A549 (cell line): Measurements from ENCODE around the gene AUTS2. TPM values are rescaled to one million over a fixed set of nuclear protein-coding genes. Genes with fewer than 3 reads are reported as not detected.

Source experiments
- ATAC-seq, 2 experiments: fragments of 200-7000 bp in 1 of 2; fragments of >200 bp in 1 of 2; cut with Nextera tagmentation in 1 of 2; cut with Tn5 transposase in 1 of 2; 3 replicates each; pipeline versions ENCODE4 v1.8.0 to v1.9.1; 2018 to 2020; ENCODE audit warnings: mild to moderate bottlenecking in 1 of 2, moderate library complexity in 1 of 2
- CTCF ChIA-PET: fragments of 300-600 bp; sonication (Branson Sonifier 250); formaldehyde crosslinking; extraction: SDS; loops from one replicate; lab custom pipeline; 2021; ENCODE audit warnings: antibody characterized with exemption, inconsistent platforms; lab: Yijun Ruan, JAX
- POLR2A ChIA-PET: fragments of 350-600 bp; formaldehyde crosslinking; extraction: SDS; loops from one replicate; lab custom pipeline; 2021; ENCODE audit warnings: antibody characterized with exemption, inconsistent platforms; lab: Yijun Ruan, JAX
- DNase-seq, 2 experiments: peaks; one replicate each; pipeline versions ENCODE4 v3.0.0 to v3.0.0-alpha.2; 2011 to 2016; ENCODE audit warnings: low read depth in 1 of 2, low spot score in 1 of 2
- FAIRE-seq: peaks from 2 replicates; lab custom pipeline; 2011; peaks lifted over from hg19 to GRCh38; lab: Jason Lieb, UNC
- H3K27ac ChIP-seq, 2 experiments: fragments of >200 bp; sonication (Bioruptor Twin); formaldehyde crosslinking; 3 replicates each; pipeline ENCODE4 v1.5.1; 2016 to 2017
- H3K4me1 ChIP-seq: fragments of >200 bp; sonication (Bioruptor Twin); formaldehyde crosslinking; 3 replicates; pipeline ENCODE4 v1.6.1; 2016
- H3K4me2 ChIP-seq: fragments of >200 bp; sonication (Bioruptor Twin); formaldehyde crosslinking; 3 replicates; pipeline ENCODE4 v1.6.1; 2016
- H3K4me3 ChIP-seq: fragments of >200 bp; sonication (Bioruptor Twin); formaldehyde crosslinking; 3 replicates; pipeline ENCODE4 v1.5.1; 2016
- H3K9me3 ChIP-seq: fragments of >200 bp; sonication (Bioruptor Twin); formaldehyde crosslinking; 3 replicates; pipeline ENCODE4 v1.6.1; 2016
- CBX2 ChIP-seq: fragments of 200-600 bp; sonication (generic); IDR thresholded peaks from 2 replicates; pipeline ENCODE4 v1.6.1; 2016; ENCODE audit warnings: low read depth, mild to moderate bottlenecking, borderline replicate concordance
- CEBPB ChIP-seq, 2 experiments: fragments of >200 bp in 1 of 2; sonication (Bioruptor Twin) in 1 of 2; formaldehyde crosslinking in 1 of 2; IDR thresholded peaks; 2 replicates each; pipeline ENCODE4 v1.6.1; 2012 to 2016
- CHD2 ChIP-seq: fragments of 150-350 bp; IDR thresholded peaks from 2 replicates; pipeline ENCODE4 v1.6.1; 2014; ENCODE audit warnings: low read length; ENCODE audit not compliant: partially characterized antibody
- CHD4 ChIP-seq: fragments of 200-600 bp; sonication (generic); IDR thresholded peaks from 2 replicates; pipeline ENCODE4 v1.6.1; 2016; ENCODE audit warnings: antibody characterized with exemption, mild to moderate bottlenecking, borderline replicate concordance
- CTCF ChIP-seq: fragments of >200 bp; sonication (Bioruptor Twin); formaldehyde crosslinking; IDR thresholded peaks from 3 replicates; pipeline ENCODE4 v1.5.1; 2016
- E2F6 ChIP-seq: IDR thresholded peaks from 2 replicates; pipeline ENCODE4 v1.6.1; 2012; ENCODE audit warnings: low read depth, borderline replicate concordance
- EHF ChIP-seq: fragments of 250-450 bp; sonication (Bioruptor Pico); IDR thresholded peaks from 2 replicates; pipeline ENCODE4 v1.5.0; 2020; ENCODE audit warnings: mild to moderate bottlenecking
- FOSB ChIP-seq: fragments of 250-450 bp; sonication (Bioruptor Pico); IDR thresholded peaks from 2 replicates; pipeline ENCODE4 v1.5.0; 2020; ENCODE audit warnings: mild to moderate bottlenecking, moderate library complexity
- FOSL2 ChIP-seq, 2 experiments: fragments of 450-650 bp in 1 of 2; fragments of >200 bp in 1 of 2; sonication (Bioruptor Twin) in 1 of 2; formaldehyde crosslinking; IDR thresholded peaks; 2 replicates each; pipeline versions ENCODE4 v1.5.0 to v1.6.1; 2016 to 2020; ENCODE audit warnings: mild to moderate bottlenecking in 1 of 2, moderate library complexity in 1 of 2
- FOXS1 ChIP-seq: fragments of 250-450 bp; sonication (Bioruptor Pico); IDR thresholded peaks from 2 replicates; pipeline ENCODE4 v1.5.0; 2020; ENCODE audit warnings: mild to moderate bottlenecking, moderate library complexity
- GATA3 ChIP-seq: IDR thresholded peaks from 2 replicates; pipeline ENCODE4 v1.6.1; 2012; ENCODE audit warnings: borderline replicate concordance
- HDAC2 ChIP-seq: fragments of 200-600 bp; sonication (generic); IDR thresholded peaks from 2 replicates; pipeline ENCODE4 v1.6.1; 2016
- HEYL ChIP-seq: fragments of 250-450 bp; sonication (Bioruptor Pico); IDR thresholded peaks from 2 replicates; pipeline ENCODE4 v1.8.0; 2021; ENCODE audit warnings: mild to moderate bottlenecking, moderate library complexity
- HOXB5 ChIP-seq: fragments of 250-450 bp; sonication (Bioruptor Pico); IDR thresholded peaks from 2 replicates; pipeline ENCODE4 v1.5.0; 2020; ENCODE audit warnings: mild to moderate bottlenecking, moderate library complexity
- JUN ChIP-seq, 2 experiments: fragments of >200 bp; sonication (Bioruptor Twin); formaldehyde crosslinking; IDR thresholded peaks; 2 replicates in 1 of 2; 3 replicates in 1 of 2; pipeline ENCODE4 v1.6.1; 2016 to 2017
- KDM1A ChIP-seq: fragments of 200-600 bp; sonication (generic); IDR thresholded peaks from 2 replicates; pipeline ENCODE4 v1.6.1; 2016; ENCODE audit warnings: low read depth, mild to moderate bottlenecking
- KDM5A ChIP-seq: fragments of 200-600 bp; sonication (generic); IDR thresholded peaks from 2 replicates; pipeline ENCODE4 v1.6.1; 2016; ENCODE audit warnings: antibody characterized with exemption, mild to moderate bottlenecking
- MAFK ChIP-seq: fragments of 450-650 bp; IDR thresholded peaks from 2 replicates; pipeline ENCODE4 v1.6.1; 2014; ENCODE audit not compliant: partially characterized antibody
- MYC ChIP-seq: IDR thresholded peaks from 2 replicates; pipeline ENCODE4 v1.6.1; 2012; ENCODE audit warnings: mild to moderate bottlenecking, inconsistent platforms, low read length, improper control_type of control experiment, borderline replicate concordance
- NR3C1 ChIP-seq: fragments of >200 bp; sonication (Bioruptor Twin); formaldehyde crosslinking; IDR thresholded peaks from 3 replicates; pipeline ENCODE4 v1.6.1; 2017
- RCOR1 ChIP-seq: fragments of 150-350 bp; IDR thresholded peaks from 2 replicates; pipeline ENCODE4 v1.6.1; 2014; ENCODE audit warnings: antibody characterized with exemption, low read length, low read depth
- SREBF2 ChIP-seq: fragments of 450-650 bp; IDR thresholded peaks from 2 replicates; pipeline ENCODE4 v1.6.1; 2014; ENCODE audit warnings: mild to moderate bottlenecking, moderate library complexity
- TP53 ChIP-seq: fragments of 250-450 bp; sonication (Bioruptor Pico); IDR thresholded peaks from 2 replicates; pipeline ENCODE4 v1.5.0; 2021; ENCODE audit warnings: mild to moderate bottlenecking, moderate library complexity
- USF2 ChIP-seq: fragments of 450-650 bp; IDR thresholded peaks from 2 replicates; pipeline ENCODE4 v1.6.1; 2014; ENCODE audit warnings: antibody characterized with exemption
- ZFP36 ChIP-seq: fragments of 450-650 bp; IDR thresholded peaks from 2 replicates; pipeline ENCODE4 v1.6.1; 2014; ENCODE audit warnings: borderline replicate concordance; ENCODE audit not compliant: partially characterized antibody
- ZNF302 ChIP-seq: fragments of 250-450 bp; sonication (Bioruptor Pico); IDR thresholded peaks from 2 replicates; pipeline ENCODE4 v1.9.0; 2021; ENCODE audit warnings: inconsistent platforms, mild to moderate bottlenecking, moderate library complexity
- WGBS: methylation state at CpG from one replicate; pipeline ENCODE4 v1.1.6; 2017; ENCODE audit errors: missing lambda C conversion rate; 5-methylcytosine and 5-hydroxymethylcytosine counted together
- polyA plus RNA-seq, 4 experiments: library from polyadenylated mRNA; depleted of rRNA in 3 of 4; stranded (reverse); fragments of >200 nt; fragmentation: RNase III in 1 of 4; extraction: RNeasy Plus Mini Kit Qiagen cat#74134 plus additional on column Dnase treatment in 1 of 4; gene quantifications; 2 replicates in 3 of 4; 3 replicates in 1 of 4; pipeline ENCODE4 v1.2.3, GENCODE V29; 2011 to 2017

The AUTS2 gene
- polyA plus RNA-seq, 2 of the 4 experiments (the other 2 are of a cell fraction) = 1.6 to 3.6 TPM

- 49% methylated on average over 1 of the region's 1 CpG for WGBS
- Histone ChIP-seq H3K4me2 (no peak overlapping the region), H3K27ac (no peak overlapping the region), H3K4me3 (no peak overlapping the region), H3K9me3 (no peaks in the 10 kb centered on the region), H3K4me1 (no peaks in the 10 kb centered on the region; the same call in 2 of the 3 replicates)
- DNase-seq = no peak
- POLR2A ChIA-PET = no interaction called here
- TF ChIP-seq NR3C1 (no peak), RCOR1 (no peak), MAFK (no peak), ZFP36 (no peak), SREBF2 (no peak), HOXB5 (CRISPR knock-in tag) (no peak), GATA3 (no peak), HEYL (CRISPR knock-in tag) (no peak), CEBPB (IDR thresholded peaks at IDR 0.05) (no peak), KDM5A (no peak), EHF (CRISPR knock-in tag) (no peak)
- ATAC-seq = no peak
- CTCF ChIA-PET = no interaction called here
- no peak for FAIRE-seq
These were observed 40.4 kb downstream of the AUTS2 start for GRCh38 chr7:69638674-69639073.

- CTCF ChIA-PET = no interaction called here
- Histone ChIP-seq H3K9me3 (no peaks in the 10 kb centered on the region), H3K4me1 (no peaks in the 10 kb centered on the region; the same call in 2 of the 3 replicates)
These were observed 41.9 kb downstream of the AUTS2 start for GRCh38 chr7:69640216-69640615.

More at GRCh38 chr7:69640216-69640615, 41.9 kb downstream of the AUTS2 start:
- WGBS = 59% methylated on average over 3 of the region's 3 CpGs
- Histone ChIP-seq H3K4me2 (no peak overlapping the region), H3K4me3 (no peak overlapping the region)
- no peak for ATAC-seq
- TF ChIP-seq KDM1A = no peak
- no peak for TF ChIP-seq ZFP36
- TF ChIP-seq HDAC2 = no peak
- TF ChIP-seq CBX2 = no peak
- TF ChIP-seq USF2 = no peak
- no peak for TF ChIP-seq MYC
- TF ChIP-seq CHD2 = no peak
- TF ChIP-seq CTCF = no peak
- no peak for TF ChIP-seq FOSL2 (IDR thresholded peaks at IDR 0.05)
- no peak for TF ChIP-seq FOSL2 (CRISPR knock-in tag; IDR thresholded peaks at IDR 0.05)
- TF ChIP-seq NR3C1 = no peak
- no peak for TF ChIP-seq FOSB
- TF ChIP-seq FOXS1 (CRISPR knock-in tag) = no peak
- TF ChIP-seq CHD4 = no peak
- TF ChIP-seq HEYL (CRISPR knock-in tag) = no peak
- TF ChIP-seq E2F6 = no peak
- TF ChIP-seq ZNF302 (CRISPR knock-in tag) = no peak
- no peak for TF ChIP-seq KDM5A
- no peak for TF ChIP-seq JUN (IDR thresholded peaks at IDR 0.05)
- TF ChIP-seq TP53 = no peak
- no peak for TF ChIP-seq GATA3
- TF ChIP-seq, all 56 proteins: peak for 0
- H3K27ac ChIP-seq = no peak overlapping the region
- DNase-seq (no peak), FAIRE-seq (no peak)
- POLR2A ChIA-PET = no interaction called here
